ENCODE results near the gene KLF5. TPM values are rescaled to one million over a fixed set of nuclear protein-coding genes. Genes with fewer than 3 reads are reported as not detected.

KLF5 gene
- total and polyA plus RNA-seq, 12 donors = 2.0 to 10.3 (median 4.6) TPM

- DNase-seq = no peak
- peaks cover 19% of the 10 kb centered on the region for H3K27me3 ChIP-seq
- no peaks in the 10 kb centered on the region for H3K36me3 ChIP-seq (replicated peaks in 1 of 2)
- TF ChIP-seq CTCF (IDR thresholded peaks at IDR 0.05) (no peak), POLR2A (IDR thresholded peaks at IDR 0.05) (no peak)
- intact Hi-C loops (cut with DNase I) = no loop called here
- peaks cover 0 to 5% of the 10 kb centered on the region in 2 donors for H3K4me1 ChIP-seq (replicated peaks in 1 of 2)
- H3K9me3 ChIP-seq (replicated peaks in 1 of 3) = no peaks in the 10 kb centered on the region
- H3K27ac ChIP-seq = no peak overlapping the region
- WGBS, 4 donors = 82 to 86% (median 83%) methylated on average over 4 of the region's 4 CpGs
- no peak overlapping the region for H3K4me3 ChIP-seq
Measured at GRCh38 chr13:73056565-73056962, 2.2 kb upstream of the KLF5 start.

DNA sequence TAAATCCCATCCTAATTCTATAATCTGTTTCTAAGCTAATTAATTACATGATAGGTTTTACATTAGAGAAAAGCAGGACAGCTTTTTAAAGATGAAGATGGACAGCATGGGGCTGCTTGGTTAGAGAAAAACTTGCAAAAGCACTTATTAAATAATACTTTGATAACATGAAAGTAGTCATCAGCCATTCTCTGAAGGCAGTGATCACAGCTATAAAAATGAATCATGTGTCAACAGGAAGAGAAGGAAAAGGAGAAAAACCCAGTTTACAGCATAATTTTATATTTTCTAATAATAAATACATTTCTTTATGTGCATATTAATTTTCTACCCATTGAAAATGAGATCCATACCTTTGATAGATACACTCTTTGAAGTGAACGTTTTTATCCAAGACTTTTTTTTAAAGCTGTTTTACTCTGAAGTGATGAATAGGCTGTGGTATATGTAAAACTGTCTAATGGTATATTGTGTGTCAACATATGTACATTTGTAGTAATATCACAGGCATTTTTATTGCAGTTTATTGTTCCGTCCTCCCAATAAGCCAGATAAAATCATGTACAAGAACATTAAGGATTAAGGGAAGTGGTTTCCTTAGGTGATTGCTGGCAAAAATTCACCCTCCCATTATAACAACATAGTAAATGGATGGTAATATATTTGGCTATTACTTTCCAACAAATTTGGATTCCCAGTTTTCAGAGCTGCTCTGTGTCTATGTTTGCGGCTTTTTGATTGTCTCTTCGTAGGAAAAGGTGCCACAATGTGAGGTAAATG, 1.3 kb upstream of the KLF5 start:
- no peaks in the 10 kb centered on the region for H3K36me3 ChIP-seq (replicated peaks in 1 of 2)
- no peak overlapping the region for H3K4me3 ChIP-seq
- 56 to 80% (median 75%) methylated on average over 4 of the region's 4 CpGs for WGBS, 4 donors
- no peak for DNase-seq
- TF ChIP-seq CTCF (IDR thresholded peaks at IDR 0.05) = no peak
- no peak for TF ChIP-seq POLR2A (IDR thresholded peaks at IDR 0.05)
- no peaks in the 10 kb centered on the region for H3K9me3 ChIP-seq (replicated peaks in 1 of 3)
- intact Hi-C loops (cut with DNase I) = no loop called here
- peaks cover 0 to 5% of the 10 kb centered on the region in 2 donors for H3K4me1 ChIP-seq (replicated peaks in 1 of 2)
- peak overlapping the region in 1 of 5 donors; percentile 48 for H3K27ac ChIP-seq
- peaks cover 19% of the 10 kb centered on the region for H3K27me3 ChIP-seq

GRCh38 chr13:73058064-73058313, 816 bp upstream of the KLF5 start:
- H3K27ac ChIP-seq = peak overlapping the region in 1 of 5 donors; percentile 48

GRCh38 chr13:73058432-73058735, 421 bp upstream of the KLF5 start:
- no peak for DNase-seq
- H3K9me3 ChIP-seq (replicated peaks in 1 of 3) = no peaks in the 10 kb centered on the region
- 3 to 5% (median 4%) methylated on average over 8 of the region's 8 CpGs for WGBS, 4 donors
- intact Hi-C loops (cut with DNase I) = no loop called here
- H3K27me3 ChIP-seq = peaks cover 19% of the 10 kb centered on the region
- no peaks in the 10 kb centered on the region for H3K36me3 ChIP-seq (replicated peaks in 1 of 2)
- H3K4me1 ChIP-seq (replicated peaks in 1 of 2) = peaks cover 0 to 5% of the 10 kb centered on the region in 2 donors
- peak overlapping the region in 1 of 5 donors; percentile 48 for H3K27ac ChIP-seq
- peak overlapping the region in 2 of 4 donors; percentile 59 to 81 for H3K4me3 ChIP-seq
- TF ChIP-seq POLR2A (IDR thresholded peaks at IDR 0.05) = no peak
- TF ChIP-seq CTCF (IDR thresholded peaks at IDR 0.05) = no peak

More at GRCh38 chr13:73058064-73058313, 816 bp upstream of the KLF5 start:
- 21 to 32% (median 29%) methylated on average over 6 of the region's 6 CpGs for WGBS, 4 donors
- H3K36me3 ChIP-seq (replicated peaks in 1 of 2) = no peaks in the 10 kb centered on the region
- peaks cover 0 to 5% of the 10 kb centered on the region in 2 donors for H3K4me1 ChIP-seq (replicated peaks in 1 of 2)
- H3K27me3 ChIP-seq = peaks cover 19% of the 10 kb centered on the region
- no peak for DNase-seq
- H3K4me3 ChIP-seq = peak overlapping the region in 1 of 4 donors; percentile 81
- intact Hi-C loops (cut with DNase I) = no loop called here
- H3K9me3 ChIP-seq (replicated peaks in 1 of 3) = no peaks in the 10 kb centered on the region
- TF ChIP-seq CTCF (IDR thresholded peaks at IDR 0.05) (no peak), POLR2A (IDR thresholded peaks at IDR 0.05) (no peak)

Data from adrenal gland (tissue), 12 donors.